Measurements from ENCODE around the gene PTPN1. TPM values are rescaled to one million over a fixed set of nuclear protein-coding genes. Genes with fewer than 3 reads are reported as not detected.

PTPN1 gene
- total and polyA plus RNA-seq, 4 donors, result 51.4 to 80.4 (median 64.7) TPM

DNA sequence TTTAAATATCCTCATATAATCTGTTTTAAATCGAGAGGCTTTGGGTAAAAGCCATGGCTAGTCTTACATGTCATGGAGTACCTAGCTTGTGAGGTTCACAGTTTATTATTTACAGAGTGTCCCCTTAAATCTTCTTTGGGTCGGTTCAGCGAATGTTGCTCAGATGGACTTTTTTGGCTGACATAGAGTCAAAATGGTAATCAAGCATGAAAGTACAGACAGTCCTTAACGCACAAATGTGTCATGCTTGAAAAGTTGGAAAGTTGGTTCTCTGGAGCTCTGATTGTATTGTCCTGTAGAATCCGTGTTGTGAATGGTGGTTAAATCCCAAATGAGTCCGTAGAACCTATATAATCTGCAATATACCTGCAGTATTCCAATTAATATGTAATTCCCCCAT is 22.0 kb downstream of the PTPN1 start:
- TF ChIP-seq, protein P1, sequence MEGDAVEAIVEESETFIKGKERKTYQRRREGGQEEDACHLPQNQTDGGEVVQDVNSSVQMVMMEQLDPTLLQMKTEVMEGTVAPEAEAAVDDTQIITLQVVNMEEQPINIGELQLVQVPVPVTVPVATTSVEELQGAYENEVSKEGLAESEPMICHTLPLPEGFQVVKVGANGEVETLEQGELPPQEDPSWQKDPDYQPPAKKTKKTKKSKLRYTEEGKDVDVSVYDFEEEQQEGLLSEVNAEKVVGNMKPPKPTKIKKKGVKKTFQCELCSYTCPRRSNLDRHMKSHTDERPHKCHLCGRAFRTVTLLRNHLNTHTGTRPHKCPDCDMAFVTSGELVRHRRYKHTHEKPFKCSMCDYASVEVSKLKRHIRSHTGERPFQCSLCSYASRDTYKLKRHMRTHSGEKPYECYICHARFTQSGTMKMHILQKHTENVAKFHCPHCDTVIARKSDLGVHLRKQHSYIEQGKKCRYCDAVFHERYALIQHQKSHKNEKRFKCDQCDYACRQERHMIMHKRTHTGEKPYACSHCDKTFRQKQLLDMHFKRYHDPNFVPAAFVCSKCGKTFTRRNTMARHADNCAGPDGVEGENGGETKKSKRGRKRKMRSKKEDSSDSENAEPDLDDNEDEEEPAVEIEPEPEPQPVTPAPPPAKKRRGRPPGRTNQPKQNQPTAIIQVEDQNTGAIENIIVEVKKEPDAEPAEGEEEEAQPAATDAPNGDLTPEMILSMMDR (IDR thresholded peaks at IDR 0.05; ENCODE audit: control extremely low read depth, extremely low read depth), result no peak
- Histone ChIP-seq H3K9me3 (ENCODE audit: control insufficient read depth in 4 of 4, insufficient read depth in 3 of 4, low read length in 3 of 4) (no peaks in the 10 kb centered on the region), H3K4me3 (no peak overlapping the region), H3K27ac (ENCODE audit: low read depth in 1 of 2, low read length in 1 of 2) (no peak overlapping the region), H3K27me3 (ENCODE audit: control insufficient read depth in 3 of 3, insufficient read depth in 3 of 3, low read length in 2 of 3) (no peaks in the 10 kb centered on the region), H3K36me3 (ENCODE audit: control insufficient read depth in 4 of 4, insufficient read depth in 4 of 4, low read length in 4 of 4) (peaks cover 0 to 2% (median 0%) of the 10 kb centered on the region in 4 donors), H3K4me1 (ENCODE audit: control insufficient read depth in 5 of 5, insufficient read depth in 5 of 5, low read length in 5 of 5) (peaks cover 10 to 35% (median 13%) of the 10 kb centered on the region in 5 donors), H3K9ac (ENCODE audit: insufficient read depth in 1 of 2, low read length in 2 of 2) (no peak overlapping the region)
- DNase-seq (no peak), ATAC-seq (ENCODE audit: insufficient read depth, low FRiP score) (no peak)
- WGBS, 2 donors, result 95 to 96% methylated on average over 6 of the region's 6 CpGs

DNA sequence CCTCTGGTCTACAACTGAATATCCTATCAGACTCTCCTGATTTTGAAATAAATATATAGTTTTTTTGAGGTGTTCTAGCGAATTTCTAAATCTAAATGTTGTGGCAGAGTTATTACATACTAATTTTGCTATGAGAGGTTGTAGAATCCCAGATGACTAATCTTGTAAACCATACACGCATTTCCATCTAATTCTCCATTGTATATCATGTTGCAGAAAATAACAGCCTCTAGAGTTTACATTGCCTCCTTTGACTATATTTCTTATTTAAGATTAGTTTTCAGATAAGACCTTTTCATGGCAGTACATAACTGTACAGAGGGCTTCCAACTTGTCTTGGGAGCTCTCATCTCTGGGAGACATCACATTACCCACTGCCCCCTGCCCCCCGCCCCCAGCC is 22.9 kb downstream of the PTPN1 start:
- peaks cover 14 to 31% (median 18%) of the 10 kb centered on the region in 5 donors for H3K4me1 ChIP-seq (ENCODE audit: control insufficient read depth in 5 of 5, insufficient read depth in 5 of 5, low read length in 5 of 5)
- TF ChIP-seq, protein P1 (IDR thresholded peaks at IDR 0.05; ENCODE audit: control extremely low read depth, extremely low read depth), result no peak
- no peak overlapping the region for H3K4me3 ChIP-seq
- no peaks in the 10 kb centered on the region for H3K9me3 ChIP-seq (ENCODE audit: control insufficient read depth in 4 of 4, insufficient read depth in 3 of 4, low read length in 3 of 4)
- no peak for ATAC-seq (ENCODE audit: insufficient read depth, low FRiP score)
- no peak overlapping the region for H3K9ac ChIP-seq (ENCODE audit: insufficient read depth in 1 of 2, low read length in 2 of 2)
- no peaks in the 10 kb centered on the region for H3K27me3 ChIP-seq (ENCODE audit: control insufficient read depth in 3 of 3, insufficient read depth in 3 of 3, low read length in 2 of 3)
- DNase-seq, result no peak
- H3K27ac ChIP-seq (ENCODE audit: low read depth in 1 of 2, low read length in 1 of 2), result peak overlapping the region in 1 of 2 donors; percentile 49
- WGBS, 2 donors, result 80 to 89% methylated on average over 3 of the region's 3 CpGs
- peaks cover 0 to 2% (median 0%) of the 10 kb centered on the region in 4 donors for H3K36me3 ChIP-seq (ENCODE audit: control insufficient read depth in 4 of 4, insufficient read depth in 4 of 4, low read length in 4 of 4)

DNA sequence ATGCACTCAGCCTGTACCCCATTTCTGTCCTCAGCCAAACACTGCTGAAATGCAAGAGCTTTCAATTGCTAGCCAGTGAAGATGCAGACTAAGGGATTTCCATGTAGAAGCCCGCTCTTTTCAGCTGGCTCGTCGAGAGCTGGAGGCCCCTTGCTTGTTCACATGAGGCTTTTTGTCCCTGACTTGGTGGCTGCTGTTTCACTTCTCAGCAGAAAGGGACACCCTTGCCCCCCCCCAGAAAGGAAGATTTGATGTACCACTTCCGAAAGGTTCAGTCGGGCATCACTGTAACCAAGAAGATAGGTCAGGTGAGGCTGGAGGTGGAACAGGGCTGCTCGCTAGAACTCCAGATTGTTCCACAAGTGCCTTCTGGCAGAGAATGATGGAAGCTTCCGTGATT is 23.3 kb downstream of the PTPN1 start:
- Histone ChIP-seq H3K27me3 (ENCODE audit: control insufficient read depth in 3 of 3, insufficient read depth in 3 of 3, low read length in 2 of 3) (no peaks in the 10 kb centered on the region), H3K4me3 (no peak overlapping the region), H3K4me1 (ENCODE audit: control insufficient read depth in 5 of 5, insufficient read depth in 5 of 5, low read length in 5 of 5) (peaks cover 17 to 32% (median 19%) of the 10 kb centered on the region in 5 donors), H3K9ac (ENCODE audit: insufficient read depth in 1 of 2, low read length in 2 of 2) (no peak overlapping the region), H3K27ac (ENCODE audit: low read depth in 1 of 2, low read length in 1 of 2) (peak overlapping the region in 1 of 2 donors; percentile 49), H3K9me3 (ENCODE audit: control insufficient read depth in 4 of 4, insufficient read depth in 3 of 4, low read length in 3 of 4) (no peaks in the 10 kb centered on the region), H3K36me3 (ENCODE audit: control insufficient read depth in 4 of 4, insufficient read depth in 4 of 4, low read length in 4 of 4) (peaks cover 0 to 2% (median 0%) of the 10 kb centered on the region in 4 donors)
- TF ChIP-seq, protein P1 (IDR thresholded peaks at IDR 0.05; ENCODE audit: control extremely low read depth, extremely low read depth), result no peak
- 90 to 94% methylated on average over 7 of the region's 7 CpGs for WGBS, 2 donors
- DNase-seq (no peak), ATAC-seq (ENCODE audit: insufficient read depth, low FRiP score) (no peak)

DNA sequence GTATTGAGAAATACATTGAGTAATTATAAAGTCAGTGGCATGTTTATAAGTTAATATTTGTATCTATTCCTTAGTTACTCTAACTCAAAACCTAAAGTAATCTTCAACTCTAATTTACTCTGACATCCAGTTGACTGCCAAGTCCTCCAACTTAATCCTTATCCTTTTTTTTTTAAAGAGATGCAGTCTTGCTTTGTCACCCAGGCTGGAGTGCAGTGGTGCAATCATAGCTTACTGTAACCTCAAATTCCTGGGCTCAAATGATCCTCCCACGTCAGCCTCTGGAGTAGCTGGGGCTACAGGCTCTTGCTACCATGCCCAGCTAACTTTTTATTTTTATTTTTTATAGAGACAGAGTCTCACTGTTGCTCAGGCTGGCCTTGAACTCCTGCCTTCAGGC is 24.4 kb downstream of the PTPN1 start:
- DNase-seq (peak; percentile 39 to 65 (median 65)), ATAC-seq (ENCODE audit: insufficient read depth, low FRiP score) (no peak)
- WGBS, 2 donors, result 15 to 43% methylated on average over 1 of the region's 1 CpG
- peak overlapping the region in 1 of 2 donors; percentile 80 for H3K27ac ChIP-seq (ENCODE audit: low read depth in 1 of 2, low read length in 1 of 2)
- peaks cover 14 to 22% (median 16%) of the 10 kb centered on the region in 5 donors for H3K4me1 ChIP-seq (ENCODE audit: control insufficient read depth in 5 of 5, insufficient read depth in 5 of 5, low read length in 5 of 5)
- peaks cover 0 to 2% (median 0%) of the 10 kb centered on the region in 4 donors for H3K36me3 ChIP-seq (ENCODE audit: control insufficient read depth in 4 of 4, insufficient read depth in 4 of 4, low read length in 4 of 4)
- H3K4me3 ChIP-seq, result no peak overlapping the region
- H3K9ac ChIP-seq (ENCODE audit: insufficient read depth in 1 of 2, low read length in 2 of 2), result no peak overlapping the region
- no peaks in the 10 kb centered on the region for H3K9me3 ChIP-seq (ENCODE audit: control insufficient read depth in 4 of 4, insufficient read depth in 3 of 4, low read length in 3 of 4)
- H3K27me3 ChIP-seq (ENCODE audit: control insufficient read depth in 3 of 3, insufficient read depth in 3 of 3, low read length in 2 of 3), result no peaks in the 10 kb centered on the region
- TF ChIP-seq, protein P1 (IDR thresholded peaks at IDR 0.05; ENCODE audit: control extremely low read depth, extremely low read depth), result no peak

All from lung (tissue), 12 donors.